ENCODE data around the gene EFCAB5.
"Not testable (repeated sequence)": the region's sequence is repeated elsewhere in the genome, so short reads cannot be mapped to it uniquely, and the experiment has no call there.

Gene EFCAB5

GRCh38 chr17:29935909-29936308 lies 5.5 kb upstream of the EFCAB5 start:
- not testable (repeated sequence) for DNase-seq (ENCODE audit: low read depth in 2 of 2)

- no peak for DNase-seq (ENCODE audit: low read depth in 2 of 2)
These were observed 4.7 kb upstream of the EFCAB5 start for GRCh38 chr17:29936724-29937123.

- DNase-seq (ENCODE audit: low read depth in 2 of 2), result no peak
These were observed 3.8 kb downstream of the EFCAB5 start for GRCh38 chr17:29945281-29945680.

- DNase-seq (ENCODE audit: low read depth in 2 of 2), result no peak
These were observed 7.2 kb downstream of the EFCAB5 start for GRCh38 chr17:29948448-29949215.

- no peak for DNase-seq (ENCODE audit: low read depth in 2 of 2)
These were observed 8.3 kb downstream of the EFCAB5 start for GRCh38 chr17:29949696-29950095.

GRCh38 chr17:29954405-29954804 lies 13.0 kb downstream of the EFCAB5 start:
- no peak for DNase-seq (ENCODE audit: low read depth in 2 of 2)

- DNase-seq (ENCODE audit: low read depth in 2 of 2), result no peak
These were observed 14.8 kb downstream of the EFCAB5 start for GRCh38 chr17:29956225-29956624.

GRCh38 chr17:29957488-29957887 lies 16.1 kb downstream of the EFCAB5 start:
- not testable (repeated sequence) for DNase-seq (ENCODE audit: low read depth in 2 of 2)

- DNase-seq (ENCODE audit: low read depth in 2 of 2), result no peak
These were observed 17.7 kb downstream of the EFCAB5 start for GRCh38 chr17:29958947-29959657.

- no peak for DNase-seq (ENCODE audit: low read depth in 2 of 2)
These were observed 18.4 kb downstream of the EFCAB5 start for GRCh38 chr17:29959658-29960337.

GRCh38 chr17:29962656-29963055 lies 21.2 kb downstream of the EFCAB5 start:
- DNase-seq (ENCODE audit: low read depth in 2 of 2), result no peak

GRCh38 chr17:29968271-29968670 lies 26.8 kb downstream of the EFCAB5 start:
- DNase-seq (ENCODE audit: low read depth in 2 of 2), result no peak

- no peak for DNase-seq (ENCODE audit: low read depth in 2 of 2)
These were observed 30.8 kb downstream of the EFCAB5 start for GRCh38 chr17:29972277-29972676.

- no peak for DNase-seq (ENCODE audit: low read depth in 2 of 2)
These were observed 31.6 kb downstream of the EFCAB5 start for GRCh38 chr17:29973005-29973404.

- peak in 1 of 2 experiments; percentile 6 for DNase-seq (ENCODE audit: low read depth in 2 of 2)
These were observed 36.4 kb downstream of the EFCAB5 start for GRCh38 chr17:29977836-29978235.

GRCh38 chr17:29980261-29980660 lies 38.8 kb downstream of the EFCAB5 start:
- DNase-seq (ENCODE audit: low read depth in 2 of 2), result no peak

- peak in 1 of 2 experiments; percentile 5 for DNase-seq (ENCODE audit: low read depth in 2 of 2)
These were observed 41.7 kb downstream of the EFCAB5 start for GRCh38 chr17:29982991-29983653.

- DNase-seq (ENCODE audit: low read depth in 2 of 2), result no peak
These were observed 55.0 kb downstream of the EFCAB5 start for GRCh38 chr17:29996458-29996857.

GRCh38 chr17:30000001-30000754 lies 58.7 kb downstream of the EFCAB5 start:
- no peak for DNase-seq (ENCODE audit: low read depth in 2 of 2)

- DNase-seq (ENCODE audit: low read depth in 2 of 2), result no peak
These were observed 59.4 kb downstream of the EFCAB5 start for GRCh38 chr17:30000755-30001257.

GRCh38 chr17:30002088-30002487 lies 60.7 kb downstream of the EFCAB5 start:
- no peak for DNase-seq (ENCODE audit: low read depth in 2 of 2)

Data from fibroblast of skin of left biceps (primary cell).